Caco-2 (cell line): ENCODE results near the gene MEGF11. TPM values are rescaled to one million over a fixed set of nuclear protein-coding genes. Genes with fewer than 3 reads are reported as not detected.

ENCODE experiments used
- BruUV-seq: library from RNA; stranded (reverse); fragments of 400-500 nt; replicated peaks from 2 replicates; lab custom pipeline; 2021; lab: Mats Ljungman, UMichigan
- CTCF ChIA-PET: fragments of 300-600 bp; sonication (Branson Sonifier 250); formaldehyde crosslinking; loops from one replicate; lab custom pipeline; 2022; ENCODE audit warnings: antibody characterized with exemption; lab: Charles Lee
- POLR2A ChIA-PET: fragments of 300-600 bp; sonication (Branson Sonifier 250); formaldehyde crosslinking; loops from one replicate; lab custom pipeline; 2022; ENCODE audit warnings: antibody characterized with exemption; lab: Charles Lee
- DNase-seq, 2 experiments: peaks; one replicate each; pipeline versions ENCODE4 v3.0.0 to v3.0.0-alpha.2; 2020 to 2022
- H3K27me3 ChIP-seq: replicated peaks from 2 replicates; pipeline ENCODE4 v1.6.0; 2011; ENCODE audit warnings: low read length; ENCODE audit not compliant: control insufficient read depth, insufficient read depth
- H3K36me3 ChIP-seq: 2 replicates; pipeline ENCODE4 v1.5.1; 2011; ENCODE audit warnings: low read length; ENCODE audit not compliant: control insufficient read depth, insufficient read depth
- H3K4me1 ChIP-seq: fragments of 250-450 bp; sonication (Bioruptor Pico); 2 replicates; pipeline ENCODE4 v1.5.1; 2020; ENCODE audit warnings: mild to moderate bottlenecking
- H3K4me3 ChIP-seq: 2 replicates; pipeline ENCODE4 v1.5.1; 2011; ENCODE audit warnings: low read depth, mild to moderate bottlenecking, control low read depth, low read length
- H3K9me3 ChIP-seq: fragments of 250-450 bp; sonication (Bioruptor Pico); 2 replicates; pipeline ENCODE4 v1.5.1; 2020; ENCODE audit warnings: mild to moderate bottlenecking, moderate library complexity
- H3K27ac Mint-ChIP-seq: one replicate; pipeline ENCODE4 v1.8.0; 2022; ENCODE audit warnings: mixed read lengths; ENCODE audit not compliant: unreplicated experiment
- H3K27me3 Mint-ChIP-seq: one replicate; pipeline ENCODE4 v1.8.0; 2022; ENCODE audit warnings: mixed read lengths; ENCODE audit not compliant: insufficient read depth, unreplicated experiment
- H3K36me3 Mint-ChIP-seq: one replicate; pipeline ENCODE4 v1.8.0; 2022; ENCODE audit warnings: mild to moderate bottlenecking, mixed read lengths; ENCODE audit not compliant: insufficient read depth, unreplicated experiment
- H3K4me1 Mint-ChIP-seq: one replicate; pipeline ENCODE4 v1.8.0; 2022; ENCODE audit warnings: low read depth, mixed read lengths; ENCODE audit not compliant: unreplicated experiment
- H3K4me3 Mint-ChIP-seq: one replicate; pipeline ENCODE4 v1.8.0; 2022; ENCODE audit warnings: mild to moderate bottlenecking, moderate library complexity, mixed read lengths; ENCODE audit not compliant: unreplicated experiment
- H3K9me3 Mint-ChIP-seq: one replicate; pipeline ENCODE4 v1.8.0; 2022; ENCODE audit warnings: mixed read lengths; ENCODE audit not compliant: unreplicated experiment
- intact Hi-C: fragments of 100-400 bp; cut with micrococcal nuclease; formaldehyde crosslinking; loops from one replicate; pipeline ENCODE4 v1.10.0; 2022; ENCODE audit not compliant: unreplicated experiment
- total RNA-seq: library from RNA; stranded (reverse); gene quantifications from 2 replicates; pipeline ENCODE4 v1.2.3, GENCODE V29; 2022
- TF ChIP-seq, protein P1 (sequence below), 2 experiments: fragments of 200-600 bp in 1 of 2; IDR thresholded peaks; 1 replicate in 1 of 2; 2 replicates in 1 of 2; pipeline versions ENCODE4 v1.5.1 to v1.8.0; 2011 to 2022; ENCODE audit warnings: antibody characterized with exemption in 1 of 2, control low read depth in 1 of 2, inconsistent platforms in 1 of 2, low read depth in 1 of 2, low read length in 1 of 2, mild to moderate bottlenecking in 1 of 2, moderate library complexity in 1 of 2; ENCODE audit not compliant: insufficient read depth in 1 of 2, severe bottlenecking in 1 of 2, unreplicated experiment in 1 of 2

MEGF11 gene
- total RNA-seq, 1 experiment from 2014 or later = 0.66 TPM

- intact Hi-C loops = no loop called here
- Mint-ChIP-seq H3K27ac (no peak overlapping the region), H3K4me1 (peaks cover 9% of the 10 kb centered on the region), H3K4me3 (no peak overlapping the region), H3K36me3 (peaks cover 5% of the 10 kb centered on the region), H3K9me3 (no peaks in the 10 kb centered on the region), H3K27me3 (peaks cover 2% of the 10 kb centered on the region)
- Histone ChIP-seq H3K36me3 (no peaks in the 10 kb centered on the region), H3K4me3 (no peak overlapping the region), H3K27me3 (no peaks in the 10 kb centered on the region; the same call in 1 of the 2 replicates), H3K9me3 (no peaks in the 10 kb centered on the region), H3K4me1 (peaks cover 5% of the 10 kb centered on the region; the same call in 1 of the 2 replicates)
- DNase-seq = no peak
- POLR2A ChIA-PET = no interaction called here
- TF ChIP-seq, protein P1, sequence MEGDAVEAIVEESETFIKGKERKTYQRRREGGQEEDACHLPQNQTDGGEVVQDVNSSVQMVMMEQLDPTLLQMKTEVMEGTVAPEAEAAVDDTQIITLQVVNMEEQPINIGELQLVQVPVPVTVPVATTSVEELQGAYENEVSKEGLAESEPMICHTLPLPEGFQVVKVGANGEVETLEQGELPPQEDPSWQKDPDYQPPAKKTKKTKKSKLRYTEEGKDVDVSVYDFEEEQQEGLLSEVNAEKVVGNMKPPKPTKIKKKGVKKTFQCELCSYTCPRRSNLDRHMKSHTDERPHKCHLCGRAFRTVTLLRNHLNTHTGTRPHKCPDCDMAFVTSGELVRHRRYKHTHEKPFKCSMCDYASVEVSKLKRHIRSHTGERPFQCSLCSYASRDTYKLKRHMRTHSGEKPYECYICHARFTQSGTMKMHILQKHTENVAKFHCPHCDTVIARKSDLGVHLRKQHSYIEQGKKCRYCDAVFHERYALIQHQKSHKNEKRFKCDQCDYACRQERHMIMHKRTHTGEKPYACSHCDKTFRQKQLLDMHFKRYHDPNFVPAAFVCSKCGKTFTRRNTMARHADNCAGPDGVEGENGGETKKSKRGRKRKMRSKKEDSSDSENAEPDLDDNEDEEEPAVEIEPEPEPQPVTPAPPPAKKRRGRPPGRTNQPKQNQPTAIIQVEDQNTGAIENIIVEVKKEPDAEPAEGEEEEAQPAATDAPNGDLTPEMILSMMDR (IDR thresholded peaks at IDR 0.05; ENCODE audit: insufficient read depth in 1 of 2, low read depth in 1 of 2, low read length in 1 of 2, severe bottlenecking in 1 of 2, unreplicated experiment in 1 of 2) = no peak
- CTCF ChIA-PET = no interaction called here
- no TSS peak for BruUV-seq
Observed at GRCh38 chr15:66198757-66199156, 54.8 kb downstream of the MEGF11 start.

DNA sequence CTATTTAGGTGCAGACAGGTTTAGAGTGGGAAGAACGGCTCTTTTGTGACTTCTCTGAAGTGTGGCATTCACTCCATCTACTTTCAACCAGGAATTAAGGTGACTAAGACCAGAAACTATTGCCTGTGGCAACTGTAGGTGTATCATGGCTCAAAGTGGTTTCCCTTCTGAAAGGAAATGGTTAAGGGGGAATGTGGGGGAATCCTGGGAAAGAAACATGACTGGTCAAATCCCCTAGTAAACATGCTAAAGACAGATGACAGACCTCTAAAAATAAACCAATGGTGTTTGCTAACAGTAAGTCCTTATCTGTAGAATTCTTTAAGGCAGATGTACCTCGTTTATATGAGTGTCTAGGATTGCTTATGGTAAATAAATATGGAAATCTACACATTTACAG lies 56.9 kb downstream of the MEGF11 start:
- H3K4me1 Mint-ChIP-seq = peaks cover 9% of the 10 kb centered on the region
- DNase-seq = no peak
- CTCF ChIA-PET = no interaction called here

GRCh38 chr15:66195621-66196230 lies 57.8 kb downstream of the MEGF11 start:
- no peak for DNase-seq
- H3K9me3 ChIP-seq = no peaks in the 10 kb centered on the region
- no peaks in the 10 kb centered on the region for H3K9me3 Mint-ChIP-seq
- no peak overlapping the region for H3K4me3 Mint-ChIP-seq
- no peak overlapping the region for H3K27ac Mint-ChIP-seq
- no TSS peak for BruUV-seq
- no peaks in the 10 kb centered on the region for H3K27me3 Mint-ChIP-seq
- H3K36me3 ChIP-seq = no peaks in the 10 kb centered on the region
- TF ChIP-seq, protein P1 (IDR thresholded peaks at IDR 0.05; ENCODE audit: insufficient read depth in 1 of 2, low read depth in 1 of 2, low read length in 1 of 2, severe bottlenecking in 1 of 2, unreplicated experiment in 1 of 2) = no peak
- no peak overlapping the region for H3K4me3 ChIP-seq
- intact Hi-C loops = no loop called here
- H3K4me1 Mint-ChIP-seq = peaks cover 9% of the 10 kb centered on the region
- POLR2A ChIA-PET = no interaction called here
- H3K4me1 ChIP-seq = peaks cover 5% of the 10 kb centered on the region; the same call in 1 of the 2 replicates
- H3K36me3 Mint-ChIP-seq = peaks cover 5% of the 10 kb centered on the region
- H3K27me3 ChIP-seq = no peaks in the 10 kb centered on the region
- CTCF ChIA-PET = no interaction called here

More for the DNA sequence above, 56.9 kb downstream of the MEGF11 start:
- BruUV-seq = no TSS peak
- Histone ChIP-seq H3K4me1 (peaks cover 5% of the 10 kb centered on the region; the same call in 1 of the 2 replicates), H3K9me3 (no peaks in the 10 kb centered on the region), H3K27me3 (no peaks in the 10 kb centered on the region), H3K4me3 (no peak overlapping the region), H3K36me3 (no peaks in the 10 kb centered on the region)
- no peaks in the 10 kb centered on the region for H3K9me3 Mint-ChIP-seq
- H3K4me3 Mint-ChIP-seq = no peak overlapping the region
- POLR2A ChIA-PET = no interaction called here
- peaks cover 5% of the 10 kb centered on the region for H3K36me3 Mint-ChIP-seq
- TF ChIP-seq, protein P1 (IDR thresholded peaks at IDR 0.05; ENCODE audit: insufficient read depth in 1 of 2, low read depth in 1 of 2, low read length in 1 of 2, severe bottlenecking in 1 of 2, unreplicated experiment in 1 of 2) = no peak
- intact Hi-C loops = no loop called here
- H3K27me3 Mint-ChIP-seq = no peaks in the 10 kb centered on the region
- no peak overlapping the region for H3K27ac Mint-ChIP-seq
